H1 (cell line): ENCODE results near the gene GALNTL6. TPM values are rescaled to one million over a fixed set of nuclear protein-coding genes. Genes with fewer than 3 reads are reported as not detected.

Experiments
- CTCF ChIA-PET: fragments of 300-600 bp; sonication (Branson Sonifier 250); formaldehyde crosslinking; loops from one replicate; lab custom pipeline; 2021; ENCODE audit not compliant: partially characterized antibody; lab: Charles Lee
- POLR2A ChIA-PET: fragments of 300-600 bp; sonication (Branson Sonifier 250); formaldehyde crosslinking; loops from one replicate; lab custom pipeline; 2021; ENCODE audit warnings: inconsistent platforms; ENCODE audit not compliant: partially characterized antibody; lab: Charles Lee
- DNase-seq, 2 experiments: peaks; one replicate each; pipeline versions ENCODE4 v3.0.0 to v3.0.0-alpha.2; 2010 to 2022; ENCODE audit warnings: low spot score in 2 of 2, low read depth in 1 of 2, mixed read lengths in 1 of 2
- FAIRE-seq: peaks from 2 replicates; lab custom pipeline; 2011; peaks lifted over from hg19 to GRCh38; lab: Jason Lieb, UNC
- H2AFZ ChIP-seq: 2 replicates; pipeline ENCODE4 v1.8.1; 2012; ENCODE audit warnings: low read length, inconsistent platforms
- H2AK5ac ChIP-seq: 2 replicates; pipeline ENCODE4 v1.6.1; 2013; ENCODE audit warnings: low read depth, low read length
- H2BK120ac ChIP-seq: replicated peaks from 2 replicates; pipeline ENCODE3; 2013; ENCODE audit warnings: low read depth, low read length, inconsistent platforms
- H2BK12ac ChIP-seq: 2 replicates; pipeline ENCODE4 v1.6.1; 2013; ENCODE audit warnings: low read depth, low read length
- H2BK15ac ChIP-seq: 2 replicates; pipeline ENCODE4 v1.6.1; 2013; ENCODE audit warnings: low read length
- H2BK20ac ChIP-seq: 2 replicates; pipeline ENCODE4 v1.6.1; 2013; ENCODE audit warnings: low read length
- H2BK5ac ChIP-seq: 2 replicates; pipeline ENCODE4 v1.6.1; 2013; ENCODE audit warnings: low read depth, low read length
- H3K14ac ChIP-seq: 2 replicates; pipeline ENCODE4 v1.6.1; 2013; ENCODE audit warnings: inconsistent platforms; ENCODE audit not compliant: insufficient read length
- H3K18ac ChIP-seq: 2 replicates; pipeline ENCODE4 v1.6.1; 2013; ENCODE audit warnings: low read length; ENCODE audit errors: extremely low read depth
- H3K23ac ChIP-seq: 2 replicates; pipeline ENCODE4 v1.6.1; 2013; ENCODE audit warnings: inconsistent platforms; ENCODE audit not compliant: insufficient read length
- H3K23me2 ChIP-seq: 2 replicates; pipeline ENCODE4 v1.6.1; 2013; ENCODE audit warnings: low read depth, low read length
- H3K27ac ChIP-seq: 2 replicates; pipeline ENCODE4 v1.6.1; 2011; ENCODE audit warnings: low read depth, low read length, inconsistent platforms
- H3K27me3 ChIP-seq, 4 experiments: replicated peaks in 1 of 4; 1 replicate in 1 of 4; 2 replicates in 3 of 4; pipeline versions ENCODE4 v1.6.1 to v1.8.1; 2011 to 2013; ENCODE audit warnings: low read length in 3 of 4, mild to moderate bottlenecking in 3 of 4, inconsistent platforms in 2 of 4, mixed read lengths in 2 of 4, moderate library complexity in 1 of 4; ENCODE audit not compliant: control insufficient read depth in 3 of 4, insufficient read depth in 3 of 4; ENCODE audit errors: extremely low read depth in 1 of 4
- H3K36me3 ChIP-seq, 4 experiments: 2 replicates each; pipeline versions ENCODE4 v1.6.1 to v1.8.1; 2011 to 2013; ENCODE audit warnings: mild to moderate bottlenecking in 4 of 4, low read length in 3 of 4, moderate library complexity in 2 of 4, control low read depth in 1 of 4, inconsistent platforms in 1 of 4; ENCODE audit not compliant: insufficient read depth in 4 of 4, control insufficient read depth in 2 of 4
- H3K4ac ChIP-seq: replicated peaks from 2 replicates; pipeline ENCODE3; 2013; ENCODE audit warnings: low read length, low read depth, mixed read lengths, inconsistent platforms; ENCODE audit not compliant: insufficient read length
- H3K4me1 ChIP-seq, 4 experiments: replicated peaks in 1 of 4; 1 replicate in 1 of 4; 2 replicates in 3 of 4; pipeline versions ENCODE4 v1.6.1 to v1.8.1; 2011 to 2013; ENCODE audit warnings: low read length in 3 of 4, inconsistent platforms in 2 of 4, mixed read lengths in 1 of 4; ENCODE audit not compliant: insufficient read depth in 4 of 4, control insufficient read depth in 3 of 4
- H3K4me2 ChIP-seq, 2 experiments: 2 replicates each; pipeline versions ENCODE4 v1.6.1 to v1.8.1; 2011 to 2013; ENCODE audit warnings: low read depth in 2 of 2, low read length in 2 of 2, control low read depth in 1 of 2, inconsistent platforms in 1 of 2, mild to moderate bottlenecking in 1 of 2; ENCODE audit not compliant: insufficient read depth in 1 of 2
- H3K4me3 ChIP-seq, 4 experiments: fragments of 200-600, 300-600 bp in 1 of 4; sonication (generic), shearing (Covaris generic), sonication (Bioruptor Twin) in 1 of 4; 2 replicates each; pipeline versions ENCODE4 v1.5.1 to v1.8.1; 2011 to 2016; ENCODE audit warnings: low read length in 4 of 4, low read depth in 3 of 4, control low read depth in 2 of 4, inconsistent platforms in 2 of 4, mild to moderate bottlenecking in 2 of 4, mixed read lengths in 1 of 4, moderate library complexity in 1 of 4; ENCODE audit not compliant: insufficient read depth in 2 of 4; ENCODE audit errors: extremely low read depth in 1 of 4
- H3K56ac ChIP-seq: replicated peaks from 2 replicates; pipeline ENCODE3; 2013; ENCODE audit warnings: low read depth, mild to moderate bottlenecking, mixed read lengths, low read length, inconsistent platforms; ENCODE audit not compliant: insufficient read length
- H3K79me1 ChIP-seq: 2 replicates; pipeline ENCODE4 v1.6.1; 2013; ENCODE audit warnings: low read depth, low read length, control low read depth
- H3K79me2 ChIP-seq, 2 experiments: 2 replicates each; pipeline versions ENCODE4 v1.6.1 to v1.8.1; 2012 to 2013; ENCODE audit warnings: low read length in 2 of 2, mild to moderate bottlenecking in 2 of 2, inconsistent platforms in 1 of 2; ENCODE audit not compliant: insufficient read depth in 2 of 2, control insufficient read depth in 1 of 2
- H3K9ac ChIP-seq, 4 experiments: replicated peaks in 1 of 4; 1 replicate in 1 of 4; 2 replicates in 3 of 4; pipeline versions ENCODE4 v1.6.1 to v1.8.1; 2011 to 2013; ENCODE audit warnings: low read depth in 3 of 4, low read length in 3 of 4, control low read depth in 2 of 4, mild to moderate bottlenecking in 2 of 4, moderate library complexity in 2 of 4, inconsistent platforms in 1 of 4; ENCODE audit errors: extremely low read depth in 1 of 4
- H3K9me3 ChIP-seq, 2 experiments: 2 replicates each; pipeline versions ENCODE4 v1.6.1 to v1.8.1; 2012 to 2013; ENCODE audit warnings: mild to moderate bottlenecking in 2 of 2, moderate library complexity in 2 of 2, control low read depth in 1 of 2, inconsistent platforms in 1 of 2, low read depth in 1 of 2, low read length in 1 of 2, mixed read lengths in 1 of 2; ENCODE audit not compliant: insufficient read depth in 2 of 2
- H4K20me1 ChIP-seq, 2 experiments: replicated peaks in 1 of 2; 2 replicates each; pipeline versions ENCODE3 to v1.8.1; 2011 to 2013; ENCODE audit warnings: inconsistent platforms in 2 of 2, low read length in 2 of 2, mild to moderate bottlenecking in 1 of 2; ENCODE audit not compliant: insufficient read depth in 2 of 2, control insufficient read depth in 1 of 2
- H4K5ac ChIP-seq: 2 replicates; pipeline ENCODE4 v1.6.1; 2013; ENCODE audit warnings: low read length, low read depth, mixed read lengths, inconsistent platforms; ENCODE audit not compliant: insufficient read length
- H4K8ac ChIP-seq: 2 replicates; pipeline ENCODE4 v1.8.0; 2013; ENCODE audit warnings: mild to moderate bottlenecking, moderate library complexity, low read length, inconsistent platforms; ENCODE audit not compliant: insufficient read depth; ENCODE audit errors: extremely low read depth
- H4K91ac ChIP-seq: replicated peaks from 2 replicates; pipeline ENCODE3; 2013; ENCODE audit warnings: low read length, mixed read lengths, inconsistent platforms; ENCODE audit not compliant: insufficient read length
- CBX5 ChIP-seq: fragments of 300-800, 300-1000 bp; sonication (generic); IDR thresholded peaks from 2 replicates; pipeline ENCODE4 v1.7.1; 2016; ENCODE audit warnings: antibody characterized with exemption, low read length, low read depth
- CBX8 ChIP-seq: fragments of 300-800, 300-1000 bp; sonication (generic); IDR thresholded peaks from 2 replicates; pipeline ENCODE4 v1.7.1; 2016; ENCODE audit warnings: low read depth, low read length, borderline replicate concordance
- CHD1 ChIP-seq: IDR thresholded peaks from 2 replicates; pipeline ENCODE4 v1.6.1; 2012; ENCODE audit warnings: low read depth, low read length, improper control_type of control experiment
- HDAC6 ChIP-seq: IDR thresholded peaks from one replicate; pipeline ENCODE4 v1.7.1; 2012; ENCODE audit warnings: low read depth, mild to moderate bottlenecking, inconsistent platforms, low read length, moderate library complexity
- whole genome bisulfite sequencing, 2 experiments: shearing (Covaris generic) in 1 of 2; methylation state at CpG; one replicate each; pipeline versions ENCODE4 v1.1.6 to v1.1.7; 2013 to 2015; ENCODE audit warnings: low lambda C conversion rate in 2 of 2, mixed read lengths in 2 of 2, inconsistent platforms in 1 of 2, low coverage in 1 of 2, missing lambda C conversion rate in 1 of 2; ENCODE audit not compliant: insufficient replicate concordance in 2 of 2, insufficient coverage in 1 of 2, insufficient read length in 1 of 2; ENCODE audit errors: extremely low coverage in 1 of 2, missing lambda C conversion rate in 1 of 2; 5-methylcytosine and 5-hydroxymethylcytosine counted together
- polyA plus RNA-seq, 7 experiments: library from polyadenylated mRNA; depleted of rRNA in 3 of 7; stranded (reverse) in 5 of 7; unstranded in 2 of 7; fragments of >200 nt in 5 of 7; fragments of 200-250 nt in 2 of 7; gene quantifications; 1 replicate in 5 of 7; 2 replicates in 1 of 7; 4 replicates in 1 of 7; pipeline versions ENCODE4 v1.2.1 to v1.2.3, GENCODE V29; 2011 to 2013; ENCODE audit warnings: missing spikeins in 2 of 7, mixed read lengths in 2 of 7
- total RNA-seq: library from RNA; stranded (reverse); fragmentation: NEBNext Ultra II Directional; extraction: Animal tissue kit (Norgen Biotek cat#: 25700); gene quantifications from 2 replicates; pipeline ENCODE4 v1.2.1, GENCODE V29; 2021

GALNTL6 gene
- total and polyA plus RNA-seq, 2 of the 8 experiments (the other 6 are each of a cell fraction or from before 2014, with no cell fraction given), result 0.03 to 0.32 TPM

GRCh38 chr4:173005912-173006633, 1192.9 kb downstream of the GALNTL6 start:
- ChIA-PET CTCF (interaction anchor here (0.8 to 4.1 kb wide), 7 partner anchors 8 to 300 kb away, joined by 3 to 19 read pairs (median 3); no protein-coding TSS in a partner anchor), POLR2A (no interaction called here)
- Histone ChIP-seq H3K4me3 (no peak overlapping the region), H3K9me3 (no peaks in the 10 kb centered on the region), H4K91ac (no peak overlapping the region), H4K5ac (no peak overlapping the region), H2BK20ac (no peak overlapping the region), H3K14ac (no peak overlapping the region), H3K27ac (no peak overlapping the region), H2BK5ac (no peak overlapping the region), H4K20me1 (no peaks in the 10 kb centered on the region), H3K18ac (no peak overlapping the region), H3K4me1 (no peaks in the 10 kb centered on the region), H2AFZ (no peak overlapping the region), H3K4me2 (no peak overlapping the region), H4K8ac (no peak overlapping the region), H3K4ac (no peak overlapping the region), H2BK120ac (no peak overlapping the region), H3K36me3 (no peaks in the 10 kb centered on the region), H2BK15ac (no peak overlapping the region), H3K27me3 (no peaks in the 10 kb centered on the region), H2BK12ac (no peak overlapping the region), H3K56ac (no peak overlapping the region), H2AK5ac (no peak overlapping the region), H3K79me1 (no peaks in the 10 kb centered on the region), H3K23ac (no peak overlapping the region), H3K79me2 (no peaks in the 10 kb centered on the region), H3K9ac (no peak overlapping the region), H3K23me2 (no peaks in the 10 kb centered on the region)
- 76% methylated on average over 3 of the region's 3 CpGs; no CpG with 5 or more reads in 1 of the 2 experiments for WGBS, 2 experiments
- DNase-seq (no peak), FAIRE-seq (no peak)
- no peak for TF ChIP-seq CHD1
- no peak for TF ChIP-seq CBX8
- no peak for TF ChIP-seq CBX5
- TF ChIP-seq HDAC6, result no peak
